T-helper 9 cell (primary cell): ENCODE results near the gene PABPC1L.

Experiments
- DNase-seq: peaks from one replicate; pipeline ENCODE4 v3.0.0-alpha.2; 2020

PABPC1L gene

GRCh38 chr20:44901974-44902373, 7.9 kb upstream of the PABPC1L start:
- no peak for DNase-seq

DNA sequence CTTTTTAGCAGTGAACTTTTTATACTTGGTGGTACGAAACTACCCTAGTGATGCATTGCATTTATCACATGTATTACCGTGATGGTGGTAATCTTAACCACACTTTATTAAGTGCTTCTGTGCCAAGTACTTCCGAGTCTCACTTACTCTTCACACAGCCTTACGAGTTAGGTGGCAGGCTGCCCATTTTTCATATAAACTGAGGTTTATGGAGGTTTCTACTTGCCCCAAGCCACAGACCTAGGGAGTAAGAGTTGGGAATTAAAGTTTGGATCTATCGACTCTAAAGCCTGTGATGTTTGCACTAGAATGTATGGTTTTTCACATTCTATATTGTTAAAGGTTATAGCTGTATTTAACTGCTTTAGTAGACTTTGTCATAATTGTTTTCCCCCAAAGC, 5.5 kb upstream of the PABPC1L start:
- DNase-seq = no peak

- DNase-seq = no peak
Measured at GRCh38 chr20:44908987-44909871, 631 bp upstream of the PABPC1L start.

DNA sequence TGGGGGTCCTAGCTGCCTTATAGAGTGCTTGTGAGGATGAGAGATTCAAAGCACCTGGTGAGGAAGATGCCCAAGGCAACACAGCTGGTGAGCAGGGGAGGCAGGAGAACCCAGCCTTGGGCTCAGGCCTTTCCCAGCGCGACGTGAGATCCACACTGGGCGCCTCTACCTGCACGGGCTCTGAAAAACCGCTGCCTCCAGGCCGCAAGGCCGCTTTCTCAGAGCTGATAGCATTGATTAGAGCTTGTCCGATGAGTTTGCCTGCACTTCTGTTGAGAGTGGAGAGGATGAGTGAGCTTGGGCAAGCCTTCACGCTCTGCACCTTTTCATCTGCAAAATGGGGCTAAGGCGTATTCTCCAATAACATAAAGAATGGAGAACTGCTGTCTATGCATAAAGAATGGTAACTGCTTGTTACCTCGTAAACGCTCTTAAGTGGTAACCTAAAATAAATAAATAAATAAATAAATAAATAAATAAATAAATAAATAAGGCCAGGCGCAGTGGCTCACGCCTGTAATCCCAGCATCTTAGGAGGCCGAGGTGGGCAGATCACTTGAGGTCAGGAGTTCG, 916 bp downstream of the PABPC1L start:
- no peak for DNase-seq

- DNase-seq = peak; percentile 13
Measured at GRCh38 chr20:44911264-44911921, 1.5 kb downstream of the PABPC1L start.

DNA sequence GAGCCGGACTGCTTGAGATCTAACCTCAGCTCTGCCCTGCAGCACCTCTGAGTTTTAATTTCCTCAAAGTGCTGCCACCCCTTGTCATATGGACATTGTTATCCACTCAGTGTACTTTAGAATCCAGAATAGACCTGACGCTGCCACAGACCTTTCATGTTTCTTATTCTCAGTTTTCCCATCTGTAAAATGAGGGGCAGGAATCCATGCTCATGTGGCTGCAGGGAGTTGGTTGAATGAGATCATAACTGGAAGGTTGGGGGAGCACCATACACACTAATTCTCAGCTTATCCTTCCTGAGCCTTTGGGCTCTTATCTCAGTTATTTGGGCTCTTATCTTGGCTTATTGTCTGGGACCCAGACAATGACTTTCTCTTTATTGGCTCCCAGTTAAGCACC, 2.3 kb downstream of the PABPC1L start:
- no peak for DNase-seq

GRCh38 chr20:44914924-44915323, 5.1 kb downstream of the PABPC1L start:
- DNase-seq = no peak

- DNase-seq = no peak
Measured at GRCh38 chr20:44916586-44916985, 6.7 kb downstream of the PABPC1L start.

DNA sequence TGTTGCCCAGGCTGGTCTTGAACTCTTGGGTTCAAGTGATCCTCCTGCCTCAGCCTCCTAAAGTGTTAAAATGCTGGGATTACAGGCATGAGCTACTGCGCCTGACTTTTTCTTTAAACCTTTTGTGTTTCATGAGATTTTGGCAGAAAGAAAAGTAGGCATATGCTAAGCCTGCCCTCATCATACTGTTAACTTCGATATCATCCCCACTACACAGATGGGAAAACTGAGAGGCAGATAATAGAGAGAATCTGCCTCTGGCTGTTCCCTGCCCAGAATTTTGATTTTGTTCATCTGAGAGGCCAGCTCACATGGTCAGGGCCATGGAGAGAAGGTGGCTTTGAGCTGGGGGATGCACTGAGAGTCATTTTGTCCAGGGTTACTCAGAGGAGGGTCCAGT, 7.5 kb downstream of the PABPC1L start:
- no peak for DNase-seq

- DNase-seq = no peak
Measured at GRCh38 chr20:44918342-44918741, 8.5 kb downstream of the PABPC1L start.

DNA sequence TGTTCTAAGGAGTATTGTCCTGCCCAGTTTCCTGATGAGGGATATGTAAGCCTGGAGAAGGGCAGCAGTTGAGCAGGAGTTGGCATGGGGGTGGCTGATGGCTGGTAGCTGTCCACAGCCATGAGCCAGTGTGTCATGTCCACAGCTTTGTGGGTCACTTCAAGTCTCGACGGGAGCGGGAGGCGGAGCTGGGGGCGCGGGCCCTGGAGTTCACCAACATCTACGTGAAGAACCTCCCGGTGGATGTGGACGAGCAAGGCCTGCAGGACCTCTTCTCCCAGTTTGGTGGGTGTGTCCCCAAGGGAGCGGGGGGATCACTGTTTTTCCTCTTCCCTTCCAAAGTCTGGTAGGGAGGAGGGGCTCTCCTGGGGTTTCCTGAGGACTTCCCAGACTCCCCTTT, 8.9 kb downstream of the PABPC1L start:
- DNase-seq = no peak

GRCh38 chr20:44921447-44921846, 11.6 kb downstream of the PABPC1L start:
- DNase-seq = no peak

GRCh38 chr20:44924541-44924940, 14.7 kb downstream of the PABPC1L start:
- DNase-seq = no peak

DNA sequence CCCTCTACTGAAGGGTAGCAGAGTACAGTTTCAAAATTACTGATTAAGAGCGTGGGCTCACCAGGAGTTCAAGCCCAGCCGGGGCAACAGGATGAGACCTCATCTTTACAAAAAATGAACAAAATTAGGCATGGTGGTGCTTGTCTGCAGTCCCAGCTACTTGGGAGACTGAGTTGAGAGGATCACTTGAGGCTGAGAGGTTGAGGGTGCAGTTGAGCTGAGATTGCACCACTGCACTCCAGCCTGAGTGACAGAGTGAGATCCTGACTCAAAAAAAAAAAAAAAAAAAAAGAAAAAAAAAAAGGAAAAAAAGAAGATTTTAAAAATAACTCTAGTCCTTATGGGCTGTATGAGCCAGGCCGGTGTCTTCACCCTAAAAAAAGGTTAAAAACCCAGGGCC, 18.7 kb downstream of the PABPC1L start:
- no peak for DNase-seq

DNA sequence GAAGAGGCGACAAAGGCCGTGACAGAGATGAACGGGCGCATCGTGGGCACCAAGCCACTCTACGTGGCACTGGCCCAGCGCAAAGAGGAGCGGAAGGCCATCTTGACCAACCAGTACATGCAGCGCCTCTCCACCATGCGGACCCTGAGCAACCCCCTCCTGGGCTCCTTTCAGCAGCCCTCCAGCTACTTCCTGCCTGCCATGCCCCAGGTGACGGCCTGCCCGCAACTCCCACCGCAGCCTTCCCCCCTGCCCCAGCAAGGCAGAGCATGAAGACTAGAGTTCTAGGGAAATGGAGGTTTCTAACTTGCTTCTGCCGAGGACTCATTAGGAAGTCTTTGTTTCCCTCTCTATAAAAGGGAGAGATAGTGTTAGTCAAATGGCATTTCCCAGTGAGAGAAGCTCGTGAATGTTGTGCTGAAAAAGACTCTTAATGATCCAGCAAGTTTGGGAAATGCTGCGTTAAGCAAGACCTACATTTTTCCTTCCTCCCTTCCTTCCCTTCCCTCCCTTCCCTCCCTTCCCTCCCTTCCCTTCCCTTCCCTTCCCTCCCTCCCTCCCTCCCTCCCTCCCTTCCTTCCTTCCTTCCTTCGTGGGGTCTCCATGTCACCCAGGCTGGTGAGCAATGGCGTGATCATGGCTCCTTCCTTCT, 20.8 kb downstream of the PABPC1L start:
- no peak for DNase-seq

GRCh38 chr20:44931911-44932310, 22.1 kb downstream of the PABPC1L start:
- DNase-seq = no peak

DNA sequence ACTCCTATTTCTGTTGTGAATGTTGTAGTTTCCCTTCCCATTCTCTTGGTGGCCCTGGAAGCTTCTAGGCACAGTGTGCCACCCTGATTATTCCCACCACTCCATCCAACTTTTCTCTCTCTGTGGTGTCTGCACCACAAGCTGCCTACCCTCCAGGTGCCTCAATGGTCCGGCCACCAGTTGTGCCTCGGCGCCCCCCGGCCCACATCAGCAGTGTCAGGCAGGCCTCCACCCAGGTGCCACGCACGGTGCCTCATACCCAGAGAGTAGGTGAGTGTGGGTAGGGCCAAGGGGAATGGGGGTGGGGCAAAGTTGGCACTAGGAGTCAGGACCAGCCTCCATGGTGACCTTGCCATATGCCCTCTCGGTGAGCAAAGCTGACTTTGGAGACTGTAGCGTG, 23.1 kb downstream of the PABPC1L start:
- DNase-seq = no peak

DNA sequence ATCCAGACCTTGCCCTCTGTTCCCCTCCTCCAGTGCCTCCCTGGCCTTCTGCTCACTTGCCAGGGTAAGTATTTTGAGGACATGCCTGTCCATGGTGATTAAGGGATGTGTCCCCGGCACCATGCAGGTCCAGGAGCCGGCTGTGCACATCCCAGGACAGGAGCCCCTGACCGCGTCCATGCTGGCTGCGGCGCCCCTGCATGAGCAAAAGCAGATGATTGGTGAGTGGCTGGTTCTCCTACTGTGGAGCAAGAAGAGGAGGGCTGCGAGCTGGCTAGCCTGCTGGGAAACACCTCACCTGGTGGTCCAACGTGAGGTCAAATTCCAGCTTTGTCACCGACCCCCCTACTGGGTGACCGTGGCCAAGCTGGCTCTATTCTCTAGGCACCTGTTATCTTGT, 26.6 kb downstream of the PABPC1L start:
- no peak for DNase-seq

GRCh38 chr20:44938637-44939036, 28.8 kb downstream of the PABPC1L start:
- DNase-seq = no peak

- DNase-seq = no peak
Measured at GRCh38 chr20:44941120-44941691, 31.3 kb downstream of the PABPC1L start.

- DNase-seq = no peak
Measured at GRCh38 chr20:44942264-44942973, 32.6 kb downstream of the PABPC1L start.

GRCh38 chr20:44943828-44944227, 34.0 kb downstream of the PABPC1L start:
- DNase-seq = no peak
